Mammary epithelial cell (primary cell): Measurements from ENCODE around the gene IQSEC3.

Experiments
- CTCF ChIP-seq, 2 donors: IDR thresholded peaks in 1 of 2; conservative IDR thresholded peaks in 1 of 2; 2 replicates each; pipeline ENCODE4 v1.5.1; 2011 to 2012; ENCODE audit warnings: inconsistent platforms in 2 of 2, low read length in 2 of 2, mild to moderate bottlenecking in 2 of 2, control low read depth in 1 of 2, low read depth in 1 of 2; ENCODE audit not compliant: insufficient read depth in 1 of 2; ENCODE audit errors: extremely low read depth in 1 of 2
- EZH2 ChIP-seq: IDR thresholded peaks from 2 replicates; pipeline ENCODE4 v1.6.1; 2012; ENCODE audit warnings: low read length, inconsistent platforms, borderline replicate concordance

GRCh38 chr12:156945-157344 lies 90.4 kb downstream of the IQSEC3 start:
- no peak for TF ChIP-seq CTCF (conservative IDR thresholded peaks at IDR 0.05 in 1 of 2, IDR thresholded peaks at IDR 0.05 in 1 of 2; ENCODE audit: extremely low read depth in 1 of 2, insufficient read depth in 1 of 2, low read depth in 1 of 2, low read length in 2 of 2)
- TF ChIP-seq EZH2, result no peak
